SK-N-SH treated with all-trans-retinoic acid at 6 μM for 48 hours (cell line): ENCODE results near the gene BUD13.

Experiments used
- ATAC-seq: fragments of 200-7000 bp; cut with Tn5 transposase; 3 replicates; pipeline ENCODE4 v1.9.1; 2020; ENCODE audit warnings: mild to moderate bottlenecking, moderate library complexity
- BACH2 ChIP-seq: fragments of 250-450 bp; sonication (Bioruptor Pico); IDR thresholded peaks from 2 replicates; pipeline ENCODE4 v1.9.0; 2021; ENCODE audit warnings: mild to moderate bottlenecking, borderline replicate concordance
- CSDC2 ChIP-seq: fragments of 250-450 bp; sonication (Bioruptor Pico); IDR thresholded peaks from 2 replicates; pipeline ENCODE4 v1.5.0; 2020; ENCODE audit warnings: mild to moderate bottlenecking, moderate library complexity
- ESRRG ChIP-seq: fragments of 250-450 bp; sonication (Bioruptor Pico); IDR thresholded peaks from 2 replicates; pipeline ENCODE4 v1.6.1; 2021; ENCODE audit warnings: mild to moderate bottlenecking
- OSR1 ChIP-seq: fragments of 250-450 bp; sonication (Bioruptor Pico); IDR thresholded peaks from 2 replicates; pipeline ENCODE4 v1.8.0; 2022; ENCODE audit warnings: moderate library complexity, mild to moderate bottlenecking, inconsistent platforms
- PPARA ChIP-seq: fragments of 250-450 bp; sonication (Bioruptor Pico); IDR thresholded peaks from 2 replicates; pipeline ENCODE4 v1.5.0; 2020; ENCODE audit warnings: mild to moderate bottlenecking, borderline replicate concordance
- RARB ChIP-seq: fragments of 250-450 bp; sonication (Bioruptor Pico); IDR thresholded peaks from 2 replicates; pipeline ENCODE4 v1.8.0; 2021; ENCODE audit warnings: mild to moderate bottlenecking, moderate library complexity
- SNAI2 ChIP-seq: fragments of 250-450 bp; sonication (Bioruptor Pico); IDR thresholded peaks from 2 replicates; pipeline ENCODE4 v1.5.0; 2020; ENCODE audit warnings: mild to moderate bottlenecking, moderate library complexity
- TCF4 ChIP-seq: fragments of 250-450 bp; sonication (Bioruptor Pico); IDR thresholded peaks from 2 replicates; pipeline ENCODE4 v1.8.0; 2021; ENCODE audit warnings: mild to moderate bottlenecking, moderate library complexity, borderline replicate concordance
- TOX ChIP-seq: fragments of 250-450 bp; sonication (Bioruptor Pico); IDR thresholded peaks from 2 replicates; pipeline ENCODE4 v1.8.0; 2021; ENCODE audit warnings: mild to moderate bottlenecking, moderate library complexity, borderline replicate concordance
- TSHZ2 ChIP-seq: fragments of 250-450 bp; sonication (Bioruptor Pico); IDR thresholded peaks from 2 replicates; pipeline ENCODE4 v1.5.0; 2020; ENCODE audit warnings: mild to moderate bottlenecking, moderate library complexity
- ZC3H10 ChIP-seq: fragments of 250-450 bp; sonication (Bioruptor Pico); IDR thresholded peaks from 2 replicates; pipeline ENCODE4 v1.5.1; 2021; ENCODE audit warnings: mild to moderate bottlenecking, moderate library complexity
- ZFP30 ChIP-seq: fragments of 450-650 bp; formaldehyde crosslinking; IDR thresholded peaks from 2 replicates; pipeline ENCODE4 v1.5.0; 2022; ENCODE audit warnings: mild to moderate bottlenecking, moderate library complexity
- ZNF565 ChIP-seq: fragments of 450-650 bp; formaldehyde crosslinking; conservative IDR thresholded peaks from 2 replicates; pipeline ENCODE4 v1.5.0; 2020; ENCODE audit warnings: low read depth, mild to moderate bottlenecking, moderate library complexity
- ZNF70 ChIP-seq: fragments of 450-650 bp; formaldehyde crosslinking; IDR thresholded peaks from 2 replicates; pipeline ENCODE4 v1.5.0; 2020; ENCODE audit warnings: mild to moderate bottlenecking, moderate library complexity
- ZNF8 ChIP-seq: fragments of 450-650 bp; formaldehyde crosslinking; IDR thresholded peaks from 2 replicates; pipeline ENCODE4 v1.5.0; 2020; ENCODE audit warnings: mild to moderate bottlenecking, moderate library complexity
- TF ChIP-seq, protein P1 (sequence below): fragments of 250-450 bp; sonication (Bioruptor Pico); IDR thresholded peaks from 2 replicates; pipeline ENCODE4 v1.8.0; 2020; ENCODE audit warnings: mild to moderate bottlenecking, moderate library complexity, borderline replicate concordance
- TF ChIP-seq, protein P2 (sequence below): fragments of 250-450 bp; sonication (Bioruptor Pico); IDR thresholded peaks from 2 replicates; pipeline ENCODE4 v1.5.1; 2021; ENCODE audit warnings: mild to moderate bottlenecking, moderate library complexity
- TF ChIP-seq, protein P3 (sequence below): fragments of 250-450 bp; sonication (Bioruptor Pico); IDR thresholded peaks from 2 replicates; pipeline ENCODE4 v1.8.0; 2021; ENCODE audit warnings: low read depth, mild to moderate bottlenecking, moderate library complexity, borderline replicate concordance
- TF ChIP-seq, protein P4 (sequence below): fragments of 250-450 bp; sonication (Bioruptor Pico); IDR thresholded peaks from 2 replicates; pipeline ENCODE4 v1.5.1; 2020; ENCODE audit warnings: low read depth, mild to moderate bottlenecking, moderate library complexity

The BUD13 gene

GRCh38 chr11:116819049-116819448 is 46.3 kb upstream of the BUD13 start (continued):
- TF ChIP-seq PPARA (CRISPR knock-in tag) (no peak), OSR1 (CRISPR knock-in tag) (no peak)

- ATAC-seq = no peak
These were observed 41.7 kb upstream of the BUD13 start for GRCh38 chr11:116814502-116814901.

DNA sequence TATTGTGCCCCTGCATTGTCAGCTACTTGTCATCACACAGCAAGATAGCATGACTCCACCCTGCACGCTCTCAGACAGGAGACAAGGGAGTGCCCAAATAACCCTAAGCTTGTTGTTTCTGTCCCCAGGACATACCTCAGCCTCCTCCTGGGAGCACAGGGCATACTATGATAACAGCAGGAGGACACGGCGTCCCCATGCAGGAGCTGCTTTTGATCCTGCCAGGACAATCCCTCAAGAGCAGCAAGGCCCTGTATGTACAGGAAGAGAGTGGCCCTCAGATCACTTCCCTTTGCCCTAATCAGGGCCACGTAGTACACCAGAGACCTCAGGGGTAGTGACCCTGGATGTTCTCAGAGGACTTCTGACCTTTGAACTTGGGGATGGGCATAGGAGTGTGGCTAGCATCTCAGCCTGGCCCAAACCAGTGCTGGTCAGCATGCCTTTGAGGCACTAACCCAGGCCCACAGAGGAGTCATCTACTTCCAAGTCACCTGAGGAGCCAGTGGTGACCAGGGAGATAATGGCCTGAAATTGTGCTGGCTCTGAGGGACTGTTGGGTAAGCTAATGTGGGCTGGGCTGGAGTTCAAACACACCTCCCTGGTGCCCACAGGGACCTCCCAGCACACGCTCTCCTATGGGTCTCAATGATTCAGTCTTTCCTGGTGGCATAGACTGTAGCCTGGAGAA is 41.1 kb upstream of the BUD13 start:
- no peak for TF ChIP-seq OSR1 (CRISPR knock-in tag)
- TF ChIP-seq, protein P1, sequence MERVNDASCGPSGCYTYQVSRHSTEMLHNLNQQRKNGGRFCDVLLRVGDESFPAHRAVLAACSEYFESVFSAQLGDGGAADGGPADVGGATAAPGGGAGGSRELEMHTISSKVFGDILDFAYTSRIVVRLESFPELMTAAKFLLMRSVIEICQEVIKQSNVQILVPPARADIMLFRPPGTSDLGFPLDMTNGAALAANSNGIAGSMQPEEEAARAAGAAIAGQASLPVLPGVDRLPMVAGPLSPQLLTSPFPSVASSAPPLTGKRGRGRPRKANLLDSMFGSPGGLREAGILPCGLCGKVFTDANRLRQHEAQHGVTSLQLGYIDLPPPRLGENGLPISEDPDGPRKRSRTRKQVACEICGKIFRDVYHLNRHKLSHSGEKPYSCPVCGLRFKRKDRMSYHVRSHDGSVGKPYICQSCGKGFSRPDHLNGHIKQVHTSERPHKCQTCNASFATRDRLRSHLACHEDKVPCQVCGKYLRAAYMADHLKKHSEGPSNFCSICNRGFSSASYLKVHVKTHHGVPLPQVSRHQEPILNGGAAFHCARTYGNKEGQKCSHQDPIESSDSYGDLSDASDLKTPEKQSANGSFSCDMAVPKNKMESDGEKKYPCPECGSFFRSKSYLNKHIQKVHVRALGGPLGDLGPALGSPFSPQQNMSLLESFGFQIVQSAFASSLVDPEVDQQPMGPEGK (CRISPR knock-in tag) = no peak
- TF ChIP-seq, protein P2, sequence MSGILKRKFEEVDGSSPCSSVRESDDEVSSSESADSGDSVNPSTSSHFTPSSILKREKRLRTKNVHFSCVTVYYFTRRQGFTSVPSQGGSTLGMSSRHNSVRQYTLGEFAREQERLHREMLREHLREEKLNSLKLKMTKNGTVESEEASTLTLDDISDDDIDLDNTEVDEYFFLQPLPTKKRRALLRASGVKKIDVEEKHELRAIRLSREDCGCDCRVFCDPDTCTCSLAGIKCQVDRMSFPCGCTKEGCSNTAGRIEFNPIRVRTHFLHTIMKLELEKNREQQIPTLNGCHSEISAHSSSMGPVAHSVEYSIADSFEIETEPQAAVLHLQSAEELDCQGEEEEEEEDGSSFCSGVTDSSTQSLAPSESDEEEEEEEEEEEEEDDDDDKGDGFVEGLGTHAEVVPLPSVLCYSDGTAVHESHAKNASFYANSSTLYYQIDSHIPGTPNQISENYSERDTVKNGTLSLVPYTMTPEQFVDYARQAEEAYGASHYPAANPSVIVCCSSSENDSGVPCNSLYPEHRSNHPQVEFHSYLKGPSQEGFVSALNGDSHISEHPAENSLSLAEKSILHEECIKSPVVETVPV (CRISPR knock-in tag) = no peak
- TF ChIP-seq TOX = no peak
- no peak for TF ChIP-seq SNAI2 (CRISPR knock-in tag)
- TF ChIP-seq, protein P3, sequence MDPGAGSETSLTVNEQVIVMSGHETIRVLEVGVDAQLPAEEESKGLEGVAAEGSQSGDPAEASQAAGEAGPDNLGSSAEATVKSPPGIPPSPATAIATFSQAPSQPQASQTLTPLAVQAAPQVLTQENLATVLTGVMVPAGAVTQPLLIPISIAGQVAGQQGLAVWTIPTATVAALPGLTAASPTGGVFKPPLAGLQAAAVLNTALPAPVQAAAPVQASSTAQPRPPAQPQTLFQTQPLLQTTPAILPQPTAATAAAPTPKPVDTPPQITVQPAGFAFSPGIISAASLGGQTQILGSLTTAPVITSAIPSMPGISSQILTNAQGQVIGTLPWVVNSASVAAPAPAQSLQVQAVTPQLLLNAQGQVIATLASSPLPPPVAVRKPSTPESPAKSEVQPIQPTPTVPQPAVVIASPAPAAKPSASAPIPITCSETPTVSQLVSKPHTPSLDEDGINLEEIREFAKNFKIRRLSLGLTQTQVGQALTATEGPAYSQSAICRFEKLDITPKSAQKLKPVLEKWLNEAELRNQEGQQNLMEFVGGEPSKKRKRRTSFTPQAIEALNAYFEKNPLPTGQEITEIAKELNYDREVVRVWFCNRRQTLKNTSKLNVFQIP (CRISPR knock-in tag) = no peak
- TF ChIP-seq BACH2 (CRISPR knock-in tag) = no peak
- no peak for TF ChIP-seq ZNF8 (CRISPR knock-in tag)
- no peak for TF ChIP-seq CSDC2 (CRISPR knock-in tag)
- TF ChIP-seq ZNF70 (CRISPR knock-in tag) = no peak
- TF ChIP-seq ESRRG (CRISPR knock-in tag) = no peak
- TF ChIP-seq TCF4 (CRISPR knock-in tag) = no peak
- TF ChIP-seq RARB (CRISPR knock-in tag) = no peak
- TF ChIP-seq, protein P4, sequence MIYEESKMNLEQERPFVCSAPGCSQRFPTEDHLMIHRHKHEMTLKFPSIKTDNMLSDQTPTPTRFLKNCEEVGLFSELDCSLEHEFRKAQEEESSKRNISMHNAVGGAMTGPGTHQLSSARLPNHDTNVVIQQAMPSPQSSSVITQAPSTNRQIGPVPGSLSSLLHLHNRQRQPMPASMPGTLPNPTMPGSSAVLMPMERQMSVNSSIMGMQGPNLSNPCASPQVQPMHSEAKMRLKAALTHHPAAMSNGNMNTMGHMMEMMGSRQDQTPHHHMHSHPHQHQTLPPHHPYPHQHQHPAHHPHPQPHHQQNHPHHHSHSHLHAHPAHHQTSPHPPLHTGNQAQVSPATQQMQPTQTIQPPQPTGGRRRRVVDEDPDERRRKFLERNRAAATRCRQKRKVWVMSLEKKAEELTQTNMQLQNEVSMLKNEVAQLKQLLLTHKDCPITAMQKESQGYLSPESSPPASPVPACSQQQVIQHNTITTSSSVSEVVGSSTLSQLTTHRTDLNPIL (CRISPR knock-in tag) = no peak
- TF ChIP-seq TSHZ2 = no peak
- TF ChIP-seq ZNF565 (CRISPR knock-in tag) = no peak
- TF ChIP-seq, all 23 proteins: peak for 0
- no peak for ATAC-seq

More at GRCh38 chr11:116814502-116814901, 41.7 kb upstream of the BUD13 start:
- TF ChIP-seq, protein P1 (CRISPR knock-in tag) = no peak
- TF ChIP-seq TCF4 (CRISPR knock-in tag) (no peak), ZNF565 (CRISPR knock-in tag) (no peak), CSDC2 (CRISPR knock-in tag) (no peak), ZFP30 (CRISPR knock-in tag) (no peak), ZC3H10 (CRISPR knock-in tag) (no peak), OSR1 (CRISPR knock-in tag) (no peak)
- TF ChIP-seq, protein P3 (CRISPR knock-in tag) = no peak
